Neural progenitor cell (in vitro differentiated cells): ENCODE results near the gene HIVEP1. TPM values are rescaled to one million over a fixed set of nuclear protein-coding genes. Genes with fewer than 3 reads are reported as not detected.
"Not testable (repeated sequence)": the region's sequence is repeated elsewhere in the genome, so short reads cannot be mapped to it uniquely, and the experiment has no call there.

ENCODE experiments used
- DNase-seq: peaks from one replicate; pipeline ENCODE4 v3.0.0-alpha.2; 2016; ENCODE audit warnings: low spot score
- H2AFZ ChIP-seq: fragments of 200-600 bp; sonication (generic); replicated peaks from 2 replicates; pipeline ENCODE4 v1.6.1; 2016; ENCODE audit warnings: antibody characterized with exemption
- H3F3A ChIP-seq: fragments of 200-600 bp; sonication (generic); 2 replicates; pipeline ENCODE4 v1.6.1; 2016; ENCODE audit warnings: antibody characterized with exemption, low read depth
- H3K27ac ChIP-seq: fragments of 200-600 bp; sonication (generic); 2 replicates; pipeline ENCODE4 v1.5.1; 2016; ENCODE audit warnings: mild to moderate bottlenecking
- H3K27me3 ChIP-seq: fragments of 200-600 bp; sonication (generic); 2 replicates; pipeline ENCODE4 v1.6.1; 2016; ENCODE audit warnings: mild to moderate bottlenecking, moderate library complexity
- H3K36me3 ChIP-seq: fragments of 200-600 bp; sonication (generic); 2 replicates; pipeline ENCODE4 v1.5.1; 2016
- H3K4me1 ChIP-seq: fragments of 200-600 bp; sonication (generic); 2 replicates; pipeline ENCODE4 v1.6.1; 2016; ENCODE audit warnings: mixed run types
- H3K4me2 ChIP-seq: fragments of 200-600 bp; sonication (generic); 2 replicates; pipeline ENCODE4 v1.6.1; 2016
- H3K4me3 ChIP-seq: fragments of 200-600 bp; sonication (generic); 2 replicates; pipeline ENCODE4 v1.5.1; 2016
- H3K79me2 ChIP-seq: fragments of 200-600 bp; sonication (generic); 2 replicates; pipeline ENCODE4 v1.6.1; 2016; ENCODE audit warnings: low read depth
- H3K9ac ChIP-seq: fragments of 200-600 bp; sonication (generic); 2 replicates; pipeline ENCODE4 v1.6.1; 2016
- H3K9me3 ChIP-seq: fragments of 200-600 bp; sonication (generic); 2 replicates; pipeline ENCODE4 v1.5.1; 2016; ENCODE audit warnings: low read depth
- H4K20me1 ChIP-seq: fragments of 200-600 bp; sonication (generic); 2 replicates; pipeline ENCODE4 v1.6.1; 2016; ENCODE audit warnings: low read depth
- H3K27ac Mint-ChIP-seq: 3 replicates; pipeline ENCODE4 v1.8.0; 2021; ENCODE audit warnings: mixed read lengths
- H3K27me3 Mint-ChIP-seq: 2 replicates; pipeline ENCODE4 v1.8.0; 2022; ENCODE audit warnings: low read depth, mild to moderate bottlenecking, inconsistent platforms, moderate library complexity, mixed read lengths; ENCODE audit not compliant: insufficient read depth
- H3K36me3 Mint-ChIP-seq: 3 replicates; pipeline ENCODE4 v1.8.0; 2021; ENCODE audit warnings: mixed read lengths
- H3K4me1 Mint-ChIP-seq: 3 replicates; pipeline ENCODE4 v1.8.0; 2021; ENCODE audit warnings: mixed read lengths
- H3K4me3 Mint-ChIP-seq: 3 replicates; pipeline ENCODE4 v1.8.0; 2021; ENCODE audit warnings: mild to moderate bottlenecking, moderate library complexity, mixed read lengths
- H3K9me3 Mint-ChIP-seq: 3 replicates; pipeline ENCODE4 v1.8.0; 2020; ENCODE audit warnings: mixed read lengths
- CTCF ChIP-seq: fragments of 200-600 bp; sonication (generic); IDR thresholded peaks from 2 replicates; pipeline ENCODE4 v1.5.1; 2017; ENCODE audit warnings: antibody characterized with exemption, mild to moderate bottlenecking
- EZH2 ChIP-seq: fragments of 200-600 bp; sonication (generic); IDR thresholded peaks from 2 replicates; pipeline ENCODE4 v1.6.1; 2017; ENCODE audit warnings: antibody characterized with exemption, mild to moderate bottlenecking, moderate library complexity
- EZH2phosphoT487 ChIP-seq: fragments of 200-600 bp; sonication (generic); IDR thresholded peaks from 2 replicates; pipeline ENCODE4 v1.6.1; 2017; ENCODE audit warnings: antibody characterized with exemption
- total RNA-seq: library from RNA; depleted of rRNA; stranded (reverse); fragments of >200 nt; gene quantifications from 2 replicates; pipeline ENCODE4 v1.2.3, GENCODE V29; 2015; ENCODE audit warnings: low replicate concordance

HIVEP1 gene
- total RNA-seq, 1 donor from 2014 or later: 23.3 TPM

DNA sequence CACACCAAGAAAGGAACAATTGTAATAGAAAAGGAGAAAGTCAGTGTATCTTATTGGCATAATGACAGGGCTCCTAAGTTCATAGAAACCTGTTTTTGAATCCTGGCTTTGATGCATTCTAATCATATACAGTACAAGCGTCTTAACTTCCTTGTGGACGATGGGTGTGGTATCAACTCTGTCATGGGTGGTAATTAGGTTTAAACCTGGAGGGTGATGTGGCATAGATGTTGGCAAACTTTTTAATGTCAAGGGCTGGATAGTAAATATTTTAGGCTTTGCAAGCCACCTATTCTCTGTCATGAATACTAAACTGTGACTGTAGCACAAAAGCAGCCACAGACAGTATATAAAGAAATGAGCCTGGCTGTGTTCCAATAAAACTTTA is 139.3 kb downstream of the HIVEP1 start:
- no peak overlapping the region for H3K27ac Mint-ChIP-seq
- no peak overlapping the region for H3K27ac ChIP-seq

GRCh38 chr6:12152023-12152970 is 140.2 kb downstream of the HIVEP1 start:
- no peak overlapping the region for H3K27ac ChIP-seq
- DNase-seq: no peak
- H3K9me3 ChIP-seq: no peaks in the 10 kb centered on the region

More for the DNA sequence above, 139.3 kb downstream of the HIVEP1 start:
- no peaks in the 10 kb centered on the region for H3K36me3 ChIP-seq
- no peak overlapping the region for H2AFZ ChIP-seq
- H3K9me3 ChIP-seq: no peaks in the 10 kb centered on the region
- Mint-ChIP-seq H3K9me3 (peaks cover 3% of the 10 kb centered on the region), H3K36me3 (peaks cover 14% of the 10 kb centered on the region), H3K27me3 (no peaks in the 10 kb centered on the region), H3K4me1 (peaks cover 6% of the 10 kb centered on the region), H3K4me3 (no peak overlapping the region)
- no peaks in the 10 kb centered on the region for H4K20me1 ChIP-seq
- H3K79me2 ChIP-seq: peaks cover under 1% of the 10 kb centered on the region
- no peak overlapping the region for H3K4me2 ChIP-seq
- H3K27me3 ChIP-seq: no peaks in the 10 kb centered on the region
- H3F3A ChIP-seq: no peaks in the 10 kb centered on the region
- no peak for DNase-seq
- H3K4me3 ChIP-seq: no peak overlapping the region
- no peak overlapping the region for H3K9ac ChIP-seq
- peaks cover 25% of the 10 kb centered on the region for H3K4me1 ChIP-seq
- no peak for TF ChIP-seq CTCF
- TF ChIP-seq EZH2: no peak
- no peak for TF ChIP-seq EZH2phosphoT487

GRCh38 chr6:12155769-12156168 is 143.7 kb downstream of the HIVEP1 start:
- not testable (repeated sequence) for H3K4me2 ChIP-seq, H3F3A ChIP-seq, H3K36me3 ChIP-seq, H3K27me3 ChIP-seq, H3K27me3 Mint-ChIP-seq, H3K27ac Mint-ChIP-seq, H3K4me3 ChIP-seq, H3K27ac ChIP-seq, H3K9ac ChIP-seq, H3K9me3 ChIP-seq, H4K20me1 ChIP-seq, H3K4me1 Mint-ChIP-seq, H3K9me3 Mint-ChIP-seq, H3K4me3 Mint-ChIP-seq, H2AFZ ChIP-seq, DNase-seq
- H3K79me2 ChIP-seq: peaks cover 16% of the 10 kb centered on the region
- H3K36me3 Mint-ChIP-seq: peaks cover 31% of the 10 kb centered on the region
- H3K4me1 ChIP-seq: peaks cover 11% of the 10 kb centered on the region

More at GRCh38 chr6:12152023-12152970, 140.2 kb downstream of the HIVEP1 start:
- Histone ChIP-seq H2AFZ (no peak overlapping the region), H3K36me3 (peaks cover 4% of the 10 kb centered on the region), H3K27me3 (no peaks in the 10 kb centered on the region), H3K79me2 (peaks cover 7% of the 10 kb centered on the region), H4K20me1 (no peaks in the 10 kb centered on the region), H3K4me3 (no peak overlapping the region), H3F3A (no peaks in the 10 kb centered on the region), H3K4me1 (peaks cover 18% of the 10 kb centered on the region), H3K9ac (no peak overlapping the region), H3K4me2 (peak overlapping the region; percentile 29)
- peaks cover 3% of the 10 kb centered on the region for H3K9me3 Mint-ChIP-seq
- no peaks in the 10 kb centered on the region for H3K27me3 Mint-ChIP-seq
- peaks cover 6% of the 10 kb centered on the region for H3K4me1 Mint-ChIP-seq
- H3K4me3 Mint-ChIP-seq: no peak overlapping the region
- H3K27ac Mint-ChIP-seq: no peak overlapping the region
- TF ChIP-seq EZH2 (no peak), EZH2phosphoT487 (no peak), CTCF (no peak)
- peaks cover 14% of the 10 kb centered on the region for H3K36me3 Mint-ChIP-seq
